Stimulated activated CD8-positive, alpha-beta memory T cell treated with anti-CD3 and anti-CD28 coated beads, Interleukin-4, amount 100 ng/mL, for 48 hours (primary cell): Measurements from ENCODE around the gene TMEM238L.

ENCODE experiments used
- DNase-seq: peaks from one replicate; pipeline ENCODE4 v3.0.0-alpha.2; 2020

TMEM238L gene

GRCh38 chr17:10772425-10773380, 31.2 kb downstream of the TMEM238L start:
- DNase-seq = peak; percentile 81

GRCh38 chr17:10771148-10771547, 32.8 kb downstream of the TMEM238L start:
- DNase-seq = no peak

GRCh38 chr17:10769840-10770239, 34.1 kb downstream of the TMEM238L start:
- no peak for DNase-seq

- no peak for DNase-seq
Measured at GRCh38 chr17:10768750-10769251, 35.1 kb downstream of the TMEM238L start.

GRCh38 chr17:10767232-10767631, 36.7 kb downstream of the TMEM238L start:
- DNase-seq = no peak

- no peak for DNase-seq
Measured at GRCh38 chr17:10762037-10762436, 41.9 kb downstream of the TMEM238L start.

GRCh38 chr17:10761281-10761680, 42.6 kb downstream of the TMEM238L start:
- no peak for DNase-seq

GRCh38 chr17:10758062-10758461, 45.8 kb downstream of the TMEM238L start:
- DNase-seq = no peak

- no peak for DNase-seq
Measured at GRCh38 chr17:10757647-10758046, 46.3 kb downstream of the TMEM238L start.

- no peak for DNase-seq
Measured at GRCh38 chr17:10757067-10757466, 46.8 kb downstream of the TMEM238L start.

- DNase-seq = no peak
Measured at GRCh38 chr17:10756619-10757018, 47.3 kb downstream of the TMEM238L start.

GRCh38 chr17:10756185-10756584, 47.7 kb downstream of the TMEM238L start:
- no peak for DNase-seq

GRCh38 chr17:10755592-10756127, 48.2 kb downstream of the TMEM238L start:
- no peak for DNase-seq

- no peak for DNase-seq
Measured at GRCh38 chr17:10754861-10755591, 48.9 kb downstream of the TMEM238L start.

GRCh38 chr17:10754109-10754508, 49.8 kb downstream of the TMEM238L start:
- DNase-seq = peak; percentile 56

GRCh38 chr17:10752696-10753095, 51.2 kb downstream of the TMEM238L start:
- DNase-seq = no peak

GRCh38 chr17:10751563-10751962, 52.3 kb downstream of the TMEM238L start:
- no peak for DNase-seq

GRCh38 chr17:10750210-10750609, 53.7 kb downstream of the TMEM238L start:
- DNase-seq = no peak

- DNase-seq = no peak
Measured at GRCh38 chr17:10748531-10749181, 55.2 kb downstream of the TMEM238L start.

- DNase-seq = no peak
Measured at GRCh38 chr17:10745231-10745630, 58.7 kb downstream of the TMEM238L start.
